8988T (cell line): Measurements from ENCODE around the gene SPG11.
"Not testable (repeated sequence)": the region's sequence is repeated elsewhere in the genome, so short reads cannot be mapped to it uniquely, and the experiment has no call there.

Experiments
- DNase-seq: peaks from one replicate; pipeline ENCODE4 v3.0.0; 2011

SPG11 gene

DNA sequence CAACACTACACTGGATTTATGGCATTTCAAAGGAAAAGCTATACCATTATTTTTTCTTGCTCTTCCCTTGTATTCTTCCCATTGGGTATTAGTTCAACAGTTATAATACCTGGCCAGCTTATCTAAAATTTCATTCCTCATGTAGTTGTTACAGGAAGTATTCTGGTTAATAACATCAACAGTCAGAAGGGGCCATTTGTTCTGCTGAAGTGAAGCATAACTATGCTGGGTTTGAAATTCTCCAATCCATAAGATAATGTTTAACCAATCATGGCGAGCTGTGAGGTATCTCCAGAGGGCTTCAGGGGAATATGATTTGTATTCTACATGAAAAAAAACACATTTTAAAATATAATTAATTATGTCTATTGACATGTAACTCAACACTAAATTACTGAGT, 43.4 kb downstream of the SPG11 start:
- DNase-seq: no peak

DNA sequence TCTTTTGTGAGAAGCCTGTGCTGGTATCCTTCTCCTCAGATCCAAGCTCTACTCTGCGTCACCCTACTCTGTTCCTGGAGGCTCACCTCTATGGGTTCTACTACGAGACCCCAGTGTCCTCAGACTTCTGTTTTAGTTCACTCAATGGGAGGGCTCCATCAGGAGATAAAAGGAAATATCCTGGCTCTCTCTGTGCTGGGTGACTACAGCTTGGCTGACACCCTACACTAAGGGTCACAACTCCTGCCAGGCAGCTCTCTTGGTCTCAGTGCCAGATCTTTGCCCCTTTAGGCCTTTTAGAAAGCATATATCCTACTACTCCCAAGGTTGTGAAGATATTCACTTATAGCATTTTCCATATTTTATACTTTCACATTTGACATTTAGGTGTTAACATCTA, 46.5 kb downstream of the SPG11 start:
- no peak for DNase-seq

DNA sequence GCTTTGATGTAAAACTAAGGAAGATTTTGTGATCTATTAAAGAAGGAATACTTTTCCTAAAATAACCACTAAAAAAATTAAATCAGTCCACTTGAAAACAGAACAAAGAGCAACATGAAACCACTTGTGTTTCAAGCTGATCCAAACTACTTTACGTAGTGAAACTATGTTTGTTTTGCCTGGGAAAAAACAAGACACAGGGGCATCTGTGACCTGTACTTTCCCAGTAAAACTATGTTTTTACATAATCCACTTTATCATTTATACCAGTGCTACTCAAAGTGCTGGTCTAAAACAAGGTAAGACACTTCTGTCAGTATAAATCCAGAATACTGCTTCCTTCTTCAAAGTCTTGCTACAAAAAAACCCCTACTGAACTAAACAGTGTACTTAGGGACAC, 56.7 kb downstream of the SPG11 start:
- DNase-seq: no peak

DNA sequence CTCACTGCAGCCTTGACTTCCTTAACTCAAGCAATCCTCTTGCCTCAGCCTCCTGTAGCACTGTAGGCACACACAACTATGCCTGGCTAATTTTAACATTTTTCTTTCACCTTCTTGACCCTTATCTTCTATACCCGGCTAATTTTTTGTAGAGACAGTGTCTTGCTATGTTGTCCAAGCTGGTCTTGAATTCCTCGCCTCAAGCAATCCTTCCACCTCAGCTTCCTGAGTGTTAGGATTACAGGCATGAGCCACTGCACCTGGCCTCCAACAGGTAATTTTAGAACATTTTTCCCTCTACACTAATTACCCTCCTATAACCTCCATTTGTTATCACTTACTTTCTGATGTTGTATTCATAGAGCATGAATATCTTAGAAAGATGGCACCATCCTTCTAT, 60.3 kb downstream of the SPG11 start:
- no peak for DNase-seq

DNA sequence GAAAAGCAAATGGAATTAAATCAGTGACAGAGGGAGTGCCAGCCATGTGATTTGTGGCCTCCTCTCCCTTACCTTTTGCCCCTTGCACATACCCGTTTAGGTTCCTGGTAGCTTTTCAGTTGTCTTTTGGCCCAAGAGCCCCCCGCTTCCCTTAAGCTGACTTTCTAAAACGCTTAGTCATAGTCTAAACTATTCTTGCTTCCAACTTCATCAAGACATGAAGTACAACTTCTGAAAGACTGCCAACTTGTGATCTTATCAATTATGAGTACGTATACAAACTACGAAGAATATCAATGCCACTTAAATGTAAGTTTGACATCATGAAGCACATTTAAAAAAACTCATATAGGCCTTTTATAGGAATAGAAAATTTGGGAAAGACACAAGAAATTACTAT, 64.6 kb downstream of the SPG11 start:
- no peak for DNase-seq

DNA sequence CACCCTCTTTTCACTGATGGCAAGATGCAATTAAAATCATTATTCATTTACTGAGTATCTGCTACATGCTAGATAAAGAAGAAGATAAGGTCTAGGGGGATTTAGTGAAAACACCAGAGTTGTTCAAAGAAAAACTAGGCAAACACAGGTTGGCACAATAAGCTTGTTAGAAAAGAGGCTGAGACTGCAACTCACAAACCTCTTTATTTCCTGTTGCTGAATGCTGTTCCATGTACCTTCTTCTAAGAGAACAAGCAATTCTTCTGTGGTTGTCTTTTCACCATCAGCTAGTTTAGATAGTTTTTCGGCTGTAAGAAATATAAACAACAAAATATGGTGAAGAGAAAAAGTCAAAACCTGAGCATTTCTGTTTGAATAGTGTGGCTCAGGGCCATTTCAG, 65.4 kb downstream of the SPG11 start:
- DNase-seq: no peak

DNA sequence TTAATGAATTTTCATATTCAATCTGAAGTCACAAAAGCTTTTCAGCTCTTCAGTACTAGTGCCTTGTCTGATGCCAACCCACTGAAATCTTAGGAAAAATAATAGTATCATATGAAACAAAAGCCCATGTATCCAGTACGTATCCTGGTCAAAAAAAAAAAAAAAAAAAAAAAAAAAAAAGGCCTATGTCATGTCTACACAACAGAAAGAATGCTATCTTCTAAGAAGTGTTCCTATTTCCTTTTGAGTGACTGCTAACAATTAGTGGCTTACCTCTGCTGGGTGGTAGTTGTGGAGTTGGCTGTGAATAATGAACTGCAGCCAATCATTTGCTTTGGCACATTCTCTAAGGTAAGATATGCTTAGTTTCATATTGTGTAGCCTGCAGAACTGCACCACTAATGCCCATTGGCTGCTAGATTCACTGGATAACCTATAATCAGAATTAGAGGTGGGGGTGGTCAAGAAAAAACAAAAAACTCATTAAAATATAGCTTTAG, 66.9 kb downstream of the SPG11 start:
- DNase-seq: no peak

DNA sequence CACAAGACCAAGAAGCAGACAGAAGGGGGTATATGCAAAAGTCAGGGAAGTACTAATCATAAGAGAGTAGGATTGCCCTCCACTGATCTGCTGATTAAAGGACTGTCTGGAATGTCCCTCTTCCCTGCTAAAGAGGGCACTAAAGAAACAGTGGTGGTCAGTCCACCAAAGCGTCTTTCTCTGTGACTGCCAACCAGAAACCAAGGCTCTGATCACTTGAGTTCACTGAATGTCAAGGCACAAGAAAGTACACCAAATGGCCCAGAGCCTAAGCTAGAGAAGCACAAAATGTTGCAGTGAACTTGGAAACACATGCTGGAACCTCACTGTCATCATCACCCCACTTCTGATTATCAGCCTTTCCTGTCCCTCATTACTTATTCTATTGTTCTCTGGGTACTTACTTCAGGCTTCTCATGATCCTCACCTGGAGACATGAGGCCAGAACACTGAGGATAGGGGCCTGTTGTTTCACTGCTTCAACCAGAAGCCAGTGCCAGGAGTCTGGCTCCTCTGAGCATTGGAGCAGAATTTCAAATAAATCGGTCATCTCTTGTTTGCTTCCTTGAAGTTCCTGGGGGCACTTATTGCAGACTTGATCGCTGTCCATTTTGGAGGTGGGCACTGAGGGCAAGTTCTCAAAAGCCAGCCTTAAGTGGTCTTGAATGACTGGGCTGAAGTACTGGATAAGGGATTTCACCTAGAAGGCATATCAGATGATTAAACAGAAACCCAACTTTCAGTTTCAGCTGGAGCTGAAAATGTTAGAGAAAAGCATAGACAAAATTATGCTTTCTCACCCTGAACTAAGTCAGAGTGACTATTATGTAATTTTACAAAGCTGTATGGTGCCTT, 67.6 kb downstream of the SPG11 start:
- DNase-seq: no peak

DNA sequence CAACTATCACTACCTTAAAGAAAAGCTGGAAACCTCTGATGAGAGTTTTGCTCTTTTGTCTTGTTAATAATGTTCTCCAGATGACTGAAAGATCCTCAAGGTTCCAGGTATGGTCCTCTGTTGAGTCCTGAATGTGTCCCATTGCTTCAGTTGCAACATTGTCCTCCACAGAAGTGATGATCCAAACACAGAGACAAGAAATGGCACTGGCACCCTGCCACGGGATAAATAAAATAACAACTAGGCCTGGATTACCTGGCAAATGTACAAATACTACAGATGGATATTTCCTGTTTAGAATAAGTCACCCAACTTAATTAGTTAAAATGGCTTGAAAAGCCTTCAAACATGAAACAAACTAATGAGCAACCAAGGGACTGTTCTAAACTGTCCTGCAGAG, 68.2 kb downstream of the SPG11 start:
- DNase-seq: no peak

DNA sequence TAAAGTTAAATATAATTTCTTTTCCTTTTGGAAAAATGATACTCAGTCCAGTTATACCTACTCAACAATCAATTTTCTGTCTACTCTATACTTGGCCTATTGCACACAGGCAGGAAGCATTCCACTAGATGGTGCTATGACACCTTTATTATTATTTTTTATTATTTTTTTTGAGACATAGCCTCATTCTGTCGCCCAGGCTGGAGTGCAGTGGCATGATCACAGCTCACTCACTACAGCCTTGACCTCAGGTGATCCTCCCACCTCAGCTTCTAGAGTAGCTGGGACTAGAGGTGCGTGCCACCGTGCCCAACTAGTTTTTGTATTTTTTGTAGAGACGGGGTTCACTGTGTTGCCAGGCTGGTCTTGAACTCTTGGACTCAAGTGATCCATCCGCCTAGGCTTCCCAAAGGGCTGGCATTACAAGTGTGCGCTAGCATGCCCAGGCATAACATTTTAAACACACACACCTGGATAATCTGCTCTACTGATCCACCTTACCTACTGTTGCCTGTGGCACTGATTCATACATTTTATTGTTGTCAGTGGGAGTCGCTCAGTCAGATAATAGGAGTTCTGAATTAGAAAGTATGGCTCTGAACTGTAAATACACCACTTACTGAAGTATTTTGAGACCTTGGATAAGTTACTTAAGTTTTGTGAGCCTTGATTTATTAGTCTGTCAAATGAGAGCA, 70.3 kb downstream of the SPG11 start:
- no peak for DNase-seq

DNA sequence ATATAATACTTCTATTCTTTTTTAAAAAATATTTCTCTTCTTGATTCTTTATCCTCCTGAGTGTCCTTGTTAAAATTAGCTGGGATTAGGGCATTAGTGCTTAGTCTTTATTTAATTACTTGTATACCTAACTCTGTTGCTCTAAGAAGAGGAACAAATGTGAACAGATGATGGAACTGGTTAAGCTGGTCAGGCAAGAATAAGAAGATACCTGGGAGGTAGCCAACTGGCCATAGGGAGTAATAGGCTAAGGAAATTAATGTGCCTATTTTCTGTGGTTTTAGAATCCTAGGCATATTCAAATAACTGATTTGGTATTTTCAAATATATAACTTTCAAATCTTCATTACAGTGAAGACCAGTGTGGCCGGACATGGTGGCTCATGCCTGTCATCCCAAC, 72.1 kb downstream of the SPG11 start:
- no peak for DNase-seq

DNA sequence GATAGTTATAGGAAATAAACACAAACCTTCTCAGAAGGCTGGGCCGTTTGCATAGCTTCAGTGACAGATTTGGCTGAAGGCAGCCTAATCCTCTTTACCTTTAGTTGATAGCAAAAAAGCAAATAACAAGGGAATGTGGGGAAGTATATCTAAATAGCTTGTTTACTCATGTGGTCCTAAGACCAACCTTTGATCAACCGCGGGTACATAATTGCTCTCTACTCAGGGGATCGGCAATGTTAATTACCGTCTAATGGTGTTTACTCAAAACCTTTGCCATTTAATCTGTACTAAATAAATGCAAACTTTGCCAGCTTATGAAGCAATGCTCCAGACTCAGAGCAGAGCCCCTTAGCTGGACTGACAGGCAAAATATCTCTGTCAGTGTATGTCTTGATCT, 74.9 kb downstream of the SPG11 start:
- DNase-seq: no peak

DNA sequence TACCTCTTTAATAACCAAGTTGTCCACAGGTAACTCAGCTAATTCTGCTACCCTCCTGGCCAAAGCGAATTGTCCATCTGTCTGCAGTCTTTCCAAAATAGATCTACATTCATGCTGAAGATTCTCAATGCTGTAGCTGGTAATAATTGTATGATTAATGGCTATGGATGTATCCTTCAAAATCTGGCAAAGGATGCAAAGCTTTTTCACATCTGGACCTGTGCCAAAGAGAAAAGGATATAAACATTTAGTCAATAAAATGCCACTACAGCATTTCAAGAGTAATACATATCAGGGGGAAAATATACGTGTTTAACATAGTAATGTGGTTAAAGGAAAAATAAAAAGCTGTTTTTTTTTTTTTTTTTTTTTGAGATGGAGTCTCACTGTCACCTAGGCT, 77.8 kb downstream of the SPG11 start:
- DNase-seq: no peak

DNA sequence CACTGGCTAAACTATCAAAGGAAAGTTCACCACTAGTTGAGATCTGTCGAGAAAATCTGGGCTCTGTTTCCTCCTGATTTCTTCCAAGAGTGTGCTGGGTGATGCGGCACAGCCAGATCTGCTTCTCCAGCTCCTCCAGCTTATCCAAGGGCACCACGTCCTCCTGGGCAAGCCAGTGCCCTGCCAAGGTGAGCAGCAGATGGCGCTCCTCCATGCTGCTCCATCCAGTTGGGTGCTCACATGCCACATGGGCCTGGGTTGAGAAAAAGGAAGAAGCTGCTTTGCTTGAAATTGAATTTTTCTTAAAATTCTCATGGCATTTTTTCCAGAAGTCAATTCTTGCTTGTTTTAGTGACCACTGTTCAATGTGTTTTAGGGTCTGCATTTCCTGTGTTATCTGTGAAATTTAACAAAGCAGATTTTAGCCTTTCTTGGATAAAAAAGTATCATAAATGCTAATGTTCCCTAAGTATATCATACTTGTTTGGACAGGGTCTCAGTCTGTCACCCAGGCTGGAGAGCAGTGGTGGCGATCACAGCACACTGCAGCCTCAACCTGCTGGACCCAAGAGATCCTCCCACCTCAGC, 79.2 kb downstream of the SPG11 start:
- no peak for DNase-seq

DNA sequence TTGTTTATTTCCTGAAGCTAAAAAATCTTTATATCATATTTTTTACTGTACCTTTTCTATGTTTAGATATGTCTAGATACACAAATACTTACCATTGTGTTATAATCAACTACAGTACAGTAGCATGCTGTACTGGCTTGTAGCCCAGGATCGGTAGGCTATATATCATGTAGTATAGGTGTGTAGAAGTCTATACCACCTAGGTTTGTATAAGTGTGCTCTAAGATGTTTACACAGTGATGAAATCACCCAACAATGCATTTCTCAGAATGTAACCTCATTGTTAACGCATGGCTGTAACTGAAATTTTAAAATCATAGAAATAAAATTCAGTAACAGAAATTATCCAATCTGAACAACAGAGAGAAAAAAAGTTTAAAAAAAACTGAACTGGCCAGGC, 83.4 kb downstream of the SPG11 start:
- DNase-seq: no peak

DNA sequence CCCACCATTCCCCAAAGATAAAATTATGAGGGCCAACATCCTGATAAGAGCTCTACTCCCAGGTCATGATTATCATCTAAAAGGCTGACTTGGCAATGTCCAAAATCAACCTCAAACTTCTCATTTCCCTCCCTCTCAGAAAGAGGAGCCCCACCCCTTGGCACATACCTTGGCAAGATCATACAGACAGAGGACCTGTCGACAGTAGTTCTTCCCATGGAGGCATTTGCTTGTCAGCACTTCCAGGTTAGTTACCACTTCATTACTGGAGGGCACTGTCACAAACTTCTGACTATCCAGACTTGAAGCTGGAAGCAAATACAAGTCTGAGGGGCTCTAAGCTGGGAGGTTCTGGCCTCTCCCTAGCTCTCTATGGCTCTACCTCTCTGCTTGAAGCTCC, 88.7 kb downstream of the SPG11 start:
- no peak for DNase-seq

DNA sequence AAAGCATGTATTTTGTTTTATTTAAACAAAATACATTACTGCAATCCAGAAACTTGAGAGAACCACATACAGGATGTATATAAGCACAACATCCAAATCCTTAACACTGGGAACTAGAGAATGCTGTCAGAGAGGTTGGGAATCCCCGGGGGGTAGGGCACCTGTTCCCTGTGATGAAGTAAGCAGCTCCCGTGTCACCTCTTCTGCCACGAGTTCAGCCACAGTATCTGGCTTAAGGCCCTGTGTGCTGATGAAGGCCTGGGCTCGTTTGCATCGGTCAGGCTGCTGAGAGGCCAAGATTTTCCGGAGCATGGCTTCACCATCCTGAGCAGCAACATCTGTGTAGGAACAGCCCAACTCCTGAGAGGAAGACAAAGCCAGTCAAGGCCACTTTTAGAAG, 90.1 kb downstream of the SPG11 start:
- DNase-seq: no peak

DNA sequence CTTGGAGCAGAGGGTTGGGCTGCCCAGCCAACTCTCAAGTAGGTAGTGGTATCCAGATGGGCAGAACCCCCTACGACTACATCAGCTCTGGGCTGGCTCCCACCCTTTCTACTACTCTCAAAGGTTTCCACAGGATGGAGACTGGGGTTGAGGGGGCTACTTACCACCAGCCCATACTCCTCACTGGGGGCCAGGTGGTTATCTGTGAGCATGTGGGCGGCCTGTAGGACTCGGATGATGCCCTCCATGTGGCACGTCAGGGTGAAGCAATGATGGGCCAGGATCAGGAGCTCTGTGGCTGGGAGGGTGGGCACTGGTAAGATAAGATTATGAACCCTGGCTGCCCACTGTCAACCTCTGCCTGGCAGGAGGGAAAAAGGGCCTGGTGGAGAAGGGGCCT, 93.1 kb downstream of the SPG11 start:
- DNase-seq: no peak

DNA sequence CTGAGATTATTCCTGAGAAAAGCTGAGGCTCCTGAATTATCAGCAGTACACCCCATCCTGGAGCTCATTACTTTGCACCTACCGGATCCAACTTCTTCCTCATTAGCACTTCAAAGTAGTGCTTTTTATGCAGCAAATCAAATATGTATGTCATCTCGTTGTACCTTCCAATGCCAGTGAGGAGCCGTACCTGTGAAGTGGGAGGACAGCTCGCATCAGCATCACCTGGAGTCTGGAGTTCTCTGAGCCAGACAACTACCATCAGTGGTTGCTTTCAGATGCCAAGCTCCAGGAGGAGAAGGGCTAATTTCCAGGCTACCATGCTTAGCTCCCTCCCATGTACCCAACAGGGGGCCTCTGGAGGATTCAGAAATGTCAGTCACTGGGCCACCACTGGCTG, 94.1 kb downstream of the SPG11 start:
- DNase-seq: no peak

DNA sequence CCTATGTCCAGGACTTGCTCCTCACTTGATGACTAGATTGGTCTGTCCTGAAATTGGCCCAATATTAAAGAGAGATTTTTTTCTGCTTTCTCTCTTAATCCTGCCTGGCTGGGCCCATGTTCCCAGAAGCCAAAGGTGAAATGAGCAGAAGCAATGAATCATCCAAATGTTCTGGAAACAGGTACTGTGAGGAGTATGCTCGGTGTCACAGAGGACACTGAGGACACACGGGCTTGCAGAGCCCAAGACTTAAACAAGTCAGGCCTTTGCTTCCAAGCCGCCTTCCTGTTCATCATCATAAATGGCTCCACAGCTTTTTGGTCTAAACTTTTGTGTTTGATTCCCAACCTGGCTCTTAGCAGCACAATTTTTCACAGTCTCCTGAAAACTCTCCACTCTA, 95.1 kb downstream of the SPG11 start:
- DNase-seq: no peak

DNA sequence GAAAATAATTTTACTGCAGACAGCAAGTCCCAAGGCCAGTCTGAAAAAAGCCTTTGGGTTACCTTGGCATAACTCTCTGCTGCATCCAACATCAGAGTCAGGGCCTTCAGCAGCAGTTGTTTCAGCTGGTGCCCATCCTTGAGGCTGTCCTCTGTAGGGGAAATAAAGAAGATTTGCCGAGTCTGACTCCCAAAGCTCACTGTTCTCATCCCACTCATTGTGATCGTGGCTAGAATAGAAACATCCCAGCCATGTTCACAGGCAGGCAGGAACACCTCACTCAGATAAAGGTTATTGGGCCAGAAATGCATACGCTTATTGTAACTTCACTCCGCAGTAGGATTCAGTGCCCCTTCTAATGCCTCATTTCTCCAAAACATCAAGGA, 97.3 kb downstream of the SPG11 start:
- DNase-seq: no peak

DNA sequence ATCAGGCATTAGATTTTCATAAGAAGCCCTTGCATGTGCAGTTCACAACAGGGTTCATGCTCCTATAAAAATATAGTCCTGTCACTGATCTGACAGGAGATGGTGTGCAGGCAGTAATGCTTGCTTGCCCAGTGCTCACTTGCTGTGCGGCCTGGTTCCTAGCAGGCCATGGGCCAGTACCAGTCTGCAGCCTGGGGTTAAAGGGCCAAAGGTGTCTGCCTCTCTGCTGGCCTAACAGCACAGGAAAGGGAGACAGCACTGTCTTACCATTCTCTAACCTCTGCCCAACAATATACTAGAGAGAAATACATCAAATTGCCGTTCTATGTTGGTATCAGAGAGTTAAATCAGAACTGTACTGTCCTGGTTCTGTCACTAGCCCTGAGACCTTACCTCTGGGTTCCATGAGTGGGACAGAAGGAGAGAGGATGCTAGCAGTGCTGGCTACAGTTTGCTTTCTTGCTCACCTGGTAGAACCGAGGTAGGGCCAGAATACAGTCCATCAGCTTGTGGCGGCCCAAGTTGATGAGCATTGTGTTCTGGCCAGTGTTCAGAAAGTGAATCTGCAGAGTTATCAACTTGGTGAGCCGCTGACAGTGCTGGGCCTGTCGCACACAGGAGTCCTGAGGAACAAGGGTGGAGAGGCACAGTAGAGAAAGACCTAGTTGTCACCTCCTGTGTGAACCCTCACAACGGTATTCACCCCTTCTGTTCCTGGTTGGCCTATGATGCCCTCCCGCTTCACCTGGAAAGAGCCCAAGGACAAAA, 97.9 kb downstream of the SPG11 start:
- DNase-seq: no peak

DNA sequence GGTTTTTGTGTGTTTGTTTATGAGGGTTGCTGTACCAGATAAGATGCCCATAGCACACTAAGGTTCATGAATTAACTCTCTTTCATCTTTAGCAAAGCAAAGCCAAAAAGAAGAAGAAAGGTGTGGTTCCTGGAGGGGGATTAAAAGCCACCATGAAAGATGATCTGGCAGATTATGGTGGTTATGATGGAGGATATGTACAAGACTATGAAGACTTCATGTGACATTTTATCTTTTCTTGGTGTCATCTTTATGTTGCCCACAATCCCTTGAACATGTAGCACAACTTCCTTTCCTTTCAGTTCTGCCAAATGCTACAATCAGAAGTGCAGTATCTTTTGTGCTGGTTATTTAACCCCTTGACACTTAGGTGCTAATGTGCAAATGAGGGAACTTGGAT, 102.5 kb downstream of the SPG11 start:
- DNase-seq: not testable (repeated sequence)
